ENCODE results near the gene SCAF1. TPM values are rescaled to one million over a fixed set of nuclear protein-coding genes. Genes with fewer than 3 reads are reported as not detected.

SCAF1 gene
- total RNA-seq, 6 donors from 2014 or later: 28.6 to 98.5 (median 71.0) TPM

GRCh38 chr19:49681830-49682229, 39.8 kb downstream of the SCAF1 start:
- no peak for ATAC-seq (ENCODE audit: low FRiP score in 2 of 2)
- Histone ChIP-seq H3K9me3 (no peaks in the 10 kb centered on the region), H3K4me1 (peaks cover 39 to 51% (median 47%) of the 10 kb centered on the region in 4 donors), H3K36me3 (peaks cover 3 to 58% (median 52%) of the 10 kb centered on the region in 4 donors), H3K27ac (no peak overlapping the region), H3K27me3 (no peaks in the 10 kb centered on the region), H3K4me3 (no peak overlapping the region)
- TF ChIP-seq POLR2A (IDR thresholded peaks at IDR 0.05) (no peak), CTCF (IDR thresholded peaks at IDR 0.05) (no peak), EP300 (IDR thresholded peaks at IDR 0.05) (no peak), POLR2AphosphoS5 (IDR thresholded peaks at IDR 0.05) (no peak)
- DNase-seq: peak in 1 of 2 donors; percentile 78
- WGBS, 2 donors: 91 to 93% methylated on average over 17 to 19 of the region's 19 CpGs

- no peak for TF ChIP-seq CTCF (IDR thresholded peaks at IDR 0.05)
- TF ChIP-seq EP300 (IDR thresholded peaks at IDR 0.05): no peak
- no peak for TF ChIP-seq POLR2A (IDR thresholded peaks at IDR 0.05)
- TF ChIP-seq POLR2AphosphoS5 (IDR thresholded peaks at IDR 0.05): no peak
- Histone ChIP-seq H3K27ac (no peak overlapping the region), H3K4me1 (peaks cover 39 to 55% (median 51%) of the 10 kb centered on the region in 4 donors), H3K9me3 (no peaks in the 10 kb centered on the region), H3K27me3 (no peaks in the 10 kb centered on the region), H3K4me3 (no peak overlapping the region), H3K36me3 (peaks cover 3 to 62% (median 52%) of the 10 kb centered on the region in 4 donors)
- WGBS, 2 donors: 93 to 94% methylated on average over 6 to 8 of the region's 8 CpGs
- DNase-seq (no peak), ATAC-seq (ENCODE audit: low FRiP score in 2 of 2) (no peak)
These were observed 40.3 kb downstream of the SCAF1 start for GRCh38 chr19:49682274-49682673.

GRCh38 chr19:49683814-49684250, 41.8 kb downstream of the SCAF1 start:
- WGBS, 2 donors: 94 to 96% methylated on average over 18 of the region's 18 CpGs
- peaks cover 3 to 62% (median 55%) of the 10 kb centered on the region in 4 donors for H3K36me3 ChIP-seq

GRCh38 chr19:49684251-49684982, 42.4 kb downstream of the SCAF1 start:
- no peak for ATAC-seq (ENCODE audit: low FRiP score in 2 of 2)
- no peak overlapping the region for H3K4me3 ChIP-seq
- WGBS, 2 donors: 82 to 84% methylated on average over 16 to 34 of the region's 35 CpGs
- peak in 1 of 2 donors; percentile 83 for DNase-seq
- H3K36me3 ChIP-seq: peaks cover 3 to 62% (median 55%) of the 10 kb centered on the region in 4 donors
- H3K9me3 ChIP-seq: no peaks in the 10 kb centered on the region
- peaks cover 24 to 55% (median 43%) of the 10 kb centered on the region in 4 donors for H3K4me1 ChIP-seq
- TF ChIP-seq CTCF (IDR thresholded peaks at IDR 0.05): peak in 4 of 6 experiments; percentile 9 to 34 (median 24)
- no peak for TF ChIP-seq POLR2AphosphoS5 (IDR thresholded peaks at IDR 0.05)
- peaks cover 0 to under 1% (median 0%) of the 10 kb centered on the region in 4 donors for H3K27me3 ChIP-seq
- H3K27ac ChIP-seq: peak overlapping the region in 1 of 4 donors; percentile 78

More at GRCh38 chr19:49683814-49684250, 41.8 kb downstream of the SCAF1 start:
- Histone ChIP-seq H3K9me3 (no peaks in the 10 kb centered on the region), H3K27ac (peak overlapping the region in 1 of 4 donors; percentile 11), H3K4me1 (peaks cover 28 to 54% (median 45%) of the 10 kb centered on the region in 4 donors), H3K4me3 (no peak overlapping the region), H3K27me3 (no peaks in the 10 kb centered on the region)
- ATAC-seq (ENCODE audit: low FRiP score in 2 of 2) (no peak), DNase-seq (peak in 1 of 2 donors; percentile 53)
- TF ChIP-seq CTCF (IDR thresholded peaks at IDR 0.05): no peak
- no peak for TF ChIP-seq POLR2A (IDR thresholded peaks at IDR 0.05)

Measured in upper lobe of left lung (tissue), 6 donors.